Liver (tissue), 9 donors: ENCODE measurements around the gene HSH2D. TPM values are rescaled to one million over a fixed set of nuclear protein-coding genes. Genes with fewer than 3 reads are reported as not detected.

Experiments
- DNase-seq: peaks from one replicate; pipeline ENCODE4 v3.0.0-alpha.2; 2017; ENCODE audit warnings: low spot score
- H3K27ac ChIP-seq, 2 donors: one replicate each; pipeline ENCODE4 v1.7.0; 2013; ENCODE audit warnings: inconsistent platforms in 2 of 2, low read length in 2 of 2, control low read depth in 1 of 2, low read depth in 1 of 2, mild to moderate bottlenecking in 1 of 2
- H3K27me3 ChIP-seq, 4 donors: one replicate each; pipeline versions ENCODE4 v1.6.1 to v1.7.0; 2013; ENCODE audit warnings: low read length in 3 of 4, inconsistent platforms in 1 of 4, mild to moderate bottlenecking in 1 of 4, moderate library complexity in 1 of 4; ENCODE audit not compliant: control insufficient read depth in 4 of 4, insufficient read depth in 4 of 4
- H3K36me3 ChIP-seq, 4 donors: one replicate each; pipeline versions ENCODE4 v1.6.1 to v1.7.0; 2013; ENCODE audit warnings: low read length in 3 of 4, mild to moderate bottlenecking in 3 of 4, low read depth in 1 of 4, moderate library complexity in 1 of 4; ENCODE audit not compliant: control insufficient read depth in 4 of 4, insufficient read depth in 3 of 4
- H3K4me1 ChIP-seq, 4 donors: one replicate each; pipeline versions ENCODE4 v1.6.1 to v1.7.0; 2013; ENCODE audit warnings: low read length in 3 of 4, mild to moderate bottlenecking in 3 of 4, moderate library complexity in 1 of 4; ENCODE audit not compliant: control insufficient read depth in 4 of 4, insufficient read depth in 4 of 4
- H3K4me3 ChIP-seq, 3 donors: one replicate each; pipeline versions ENCODE4 v1.6.1 to v1.7.0; 2013; ENCODE audit warnings: low read length in 3 of 3, control low read depth in 1 of 3, low read depth in 1 of 3, mild to moderate bottlenecking in 1 of 3
- H3K9ac ChIP-seq, 2 donors: one replicate each; pipeline ENCODE4 v1.7.0; 2013; ENCODE audit warnings: low read length in 2 of 2, mild to moderate bottlenecking in 2 of 2, moderate library complexity in 2 of 2, control low read depth in 1 of 2, low read depth in 1 of 2
- H3K9me3 ChIP-seq, 4 donors: one replicate each; pipeline versions ENCODE4 v1.6.1 to v1.7.0; 2013; ENCODE audit warnings: low read length in 3 of 4; ENCODE audit not compliant: control insufficient read depth in 4 of 4
- ATF3 ChIP-seq: IDR thresholded peaks from 2 replicates; pipeline ENCODE4 v1.6.1; 2016; ENCODE audit warnings: antibody characterized with exemption
- CTCF ChIP-seq: fragments of 150-350 bp; IDR thresholded peaks from 2 replicates; pipeline ENCODE4 v1.5.1; 2017; ENCODE audit warnings: improper control_type of control experiment, low read depth, low read length; ENCODE audit not compliant: missing input control
- FOXA1 ChIP-seq: IDR thresholded peaks from 2 replicates; pipeline ENCODE4 v1.6.1; 2016; ENCODE audit warnings: antibody characterized with exemption
- FOXA2 ChIP-seq: IDR thresholded peaks from 2 replicates; pipeline ENCODE4 v1.6.1; 2016; ENCODE audit warnings: antibody characterized with exemption
- GABPA ChIP-seq, 2 donors: IDR thresholded peaks in 1 of 2; conservative IDR thresholded peaks in 1 of 2; 2 replicates each; pipeline ENCODE4 v1.6.1; 2016; ENCODE audit warnings: antibody characterized with exemption in 2 of 2, mild to moderate bottlenecking in 1 of 2, moderate library complexity in 1 of 2
- HNF4A ChIP-seq, 2 donors: conservative IDR thresholded peaks; 2 replicates each; pipeline ENCODE4 v1.6.1; 2016; ENCODE audit warnings: antibody characterized with exemption in 2 of 2, mild to moderate bottlenecking in 2 of 2
- HNF4G ChIP-seq: IDR thresholded peaks from 2 replicates; pipeline ENCODE4 v1.6.1; 2016; ENCODE audit warnings: antibody characterized with exemption
- JUND ChIP-seq, 2 donors: IDR thresholded peaks; 2 replicates each; pipeline ENCODE4 v1.6.1; 2016; ENCODE audit warnings: antibody characterized with exemption in 2 of 2
- NR2F2 ChIP-seq: IDR thresholded peaks from 2 replicates; pipeline ENCODE4 v1.6.1; 2016; ENCODE audit warnings: antibody characterized with exemption
- RAD21 ChIP-seq, 2 donors: IDR thresholded peaks; 2 replicates each; pipeline ENCODE4 v1.6.1; 2016; ENCODE audit warnings: antibody characterized with exemption in 2 of 2, mild to moderate bottlenecking in 2 of 2
- REST ChIP-seq: IDR thresholded peaks from 2 replicates; pipeline ENCODE4 v1.6.1; 2016; ENCODE audit warnings: antibody characterized with exemption, mild to moderate bottlenecking
- RXRA ChIP-seq, 2 donors: IDR thresholded peaks; 2 replicates each; pipeline ENCODE4 v1.6.1; 2017 to 2018; ENCODE audit warnings: antibody characterized with exemption in 2 of 2, mild to moderate bottlenecking in 1 of 2
- SP1 ChIP-seq: IDR thresholded peaks from 2 replicates; pipeline ENCODE4 v1.6.1; 2018; ENCODE audit warnings: antibody characterized with exemption, mild to moderate bottlenecking
- YY1 ChIP-seq: IDR thresholded peaks from 2 replicates; pipeline ENCODE4 v1.6.1; 2016; ENCODE audit warnings: antibody characterized with exemption, mild to moderate bottlenecking
- WGBS: extraction: QIAGEN DNeasy Blood & Tissue Kit; methylation state at CpG from one replicate; pipeline ENCODE4 v1.1.7; 2013; 5-methylcytosine and 5-hydroxymethylcytosine counted together
- polyA plus RNA-seq, 2 donors: library from polyadenylated mRNA; stranded (reverse) in 1 of 2; unstranded in 1 of 2; fragments of 200-250 nt in 1 of 2; fragments of >200 nt in 1 of 2; fragmentation: Nextera tagmentation in 1 of 2; extraction: Ambion mirVana in 1 of 2; gene quantifications; one replicate each; pipeline versions ENCODE4 v1.2.1 to v1.2.3, GENCODE V29; 2013 to 2015
- total RNA-seq, 2 donors: library from RNA; depleted of rRNA; stranded (reverse); fragments of >200 nt; gene quantifications; one replicate each; pipeline ENCODE4 v1.2.3, GENCODE V29; 2014
- TF ChIP-seq, protein P1 (sequence below): IDR thresholded peaks from 2 replicates; pipeline ENCODE4 v1.6.1; 2016; ENCODE audit warnings: antibody characterized with exemption
- donor health status: healthy.
- donor health status: healthy.
- donor health status: healthy.
- donor health status: healthy.
- donor health status: healthy.

HSH2D gene
- total and polyA plus RNA-seq, 4 donors: 0.33 to 2.9 (median 1.2) TPM

DNA sequence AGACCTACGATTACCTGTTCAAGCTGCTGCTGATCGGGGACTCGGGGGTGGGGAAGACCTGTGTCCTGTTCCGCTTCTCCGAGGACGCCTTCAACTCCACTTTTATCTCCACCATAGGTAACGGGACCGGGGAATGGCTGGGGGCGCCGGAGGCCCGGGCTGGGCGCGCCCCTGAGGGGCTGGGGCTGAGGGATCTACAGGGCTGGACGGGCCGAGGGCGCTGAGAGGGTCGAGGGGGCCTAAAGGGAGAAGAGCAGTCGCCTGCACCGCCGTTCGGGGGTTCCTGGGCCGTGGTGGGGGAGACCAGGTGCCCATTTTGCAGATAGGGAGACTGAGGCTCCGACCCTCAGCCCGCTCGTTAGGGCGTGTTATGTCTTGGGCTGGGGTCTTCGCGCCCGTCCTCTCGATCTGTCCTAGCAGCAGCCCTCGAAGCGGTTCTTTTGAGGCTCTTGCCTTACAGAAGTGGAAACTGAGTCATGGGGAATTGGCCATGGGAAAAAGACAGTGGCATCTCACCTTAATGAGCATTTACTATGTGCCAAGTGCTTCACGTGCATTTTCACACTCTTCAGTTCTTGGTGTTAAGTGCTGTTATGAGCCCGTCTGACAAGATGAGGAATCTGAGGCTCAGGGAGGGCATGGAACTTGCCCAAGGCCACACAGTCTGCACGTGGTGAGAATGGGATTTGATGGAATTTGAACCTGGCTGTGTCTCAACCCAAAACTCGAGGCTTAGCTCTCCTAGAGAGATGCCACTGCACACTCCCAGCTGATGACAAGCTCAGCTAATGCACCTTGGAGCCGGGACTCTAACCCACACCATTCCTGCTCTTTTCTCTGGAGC is 31.4 kb upstream of the HSH2D start (continued):
- peak; percentile 26 for TF ChIP-seq SP1
- TF ChIP-seq RXRA (IDR thresholded peaks at IDR 0.05): peak; percentile 27 to 29
- TF ChIP-seq NR2F2: no peak
- TF ChIP-seq, protein P1, sequence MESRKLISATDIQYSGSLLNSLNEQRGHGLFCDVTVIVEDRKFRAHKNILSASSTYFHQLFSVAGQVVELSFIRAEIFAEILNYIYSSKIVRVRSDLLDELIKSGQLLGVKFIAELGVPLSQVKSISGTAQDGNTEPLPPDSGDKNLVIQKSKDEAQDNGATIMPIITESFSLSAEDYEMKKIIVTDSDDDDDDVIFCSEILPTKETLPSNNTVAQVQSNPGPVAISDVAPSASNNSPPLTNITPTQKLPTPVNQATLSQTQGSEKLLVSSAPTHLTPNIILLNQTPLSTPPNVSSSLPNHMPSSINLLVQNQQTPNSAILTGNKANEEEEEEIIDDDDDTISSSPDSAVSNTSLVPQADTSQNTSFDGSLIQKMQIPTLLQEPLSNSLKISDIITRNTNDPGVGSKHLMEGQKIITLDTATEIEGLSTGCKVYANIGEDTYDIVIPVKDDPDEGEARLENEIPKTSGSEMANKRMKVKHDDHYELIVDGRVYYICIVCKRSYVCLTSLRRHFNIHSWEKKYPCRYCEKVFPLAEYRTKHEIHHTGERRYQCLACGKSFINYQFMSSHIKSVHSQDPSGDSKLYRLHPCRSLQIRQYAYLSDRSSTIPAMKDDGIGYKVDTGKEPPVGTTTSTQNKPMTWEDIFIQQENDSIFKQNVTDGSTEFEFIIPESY: no peak
- peak; percentile 91 for TF ChIP-seq YY1
- TF ChIP-seq RAD21 (IDR thresholded peaks at IDR 0.05): no peak
- TF ChIP-seq HNF4A (conservative IDR thresholded peaks at IDR 0.05): peak; percentile 78 to 84
- TF ChIP-seq FOXA2: no peak
- TF ChIP-seq ATF3: no peak
- TF ChIP-seq GABPA (IDR thresholded peaks at IDR 0.05 in 1 of 2, conservative IDR thresholded peaks at IDR 0.05 in 1 of 2): peak in 1 of 2 donors; percentile 70

GRCh38 chr19:16112778-16113177 is 30.7 kb upstream of the HSH2D start:
- H3K9ac ChIP-seq: no peak overlapping the region
- H3K9me3 ChIP-seq: no peaks in the 10 kb centered on the region
- 37% methylated on average over 2 of the region's 2 CpGs for WGBS
- H3K36me3 ChIP-seq: no peaks in the 10 kb centered on the region
- peak overlapping the region; percentile 95 to 99 for H3K27ac ChIP-seq
- no peaks in the 10 kb centered on the region for H3K27me3 ChIP-seq
- H3K4me1 ChIP-seq: peaks cover 3 to 41% (median 29%) of the 10 kb centered on the region in 4 donors
- DNase-seq: peak; percentile 48
- TF ChIP-seq HNF4A (conservative IDR thresholded peaks at IDR 0.05) (no peak), REST (no peak), ATF3 (no peak), GABPA (IDR thresholded peaks at IDR 0.05 in 1 of 2, conservative IDR thresholded peaks at IDR 0.05 in 1 of 2) (no peak), SP1 (no peak), JUND (IDR thresholded peaks at IDR 0.05) (no peak), FOXA2 (no peak), NR2F2 (no peak), RAD21 (IDR thresholded peaks at IDR 0.05) (no peak), CTCF (no peak), HNF4G (no peak), FOXA1 (no peak)
- H3K4me3 ChIP-seq: peak overlapping the region in 2 of 3 donors; percentile 97 to 98
